ENCODE measurements around the gene DACT3. TPM values are rescaled to one million over a fixed set of nuclear protein-coding genes. Genes with fewer than 3 reads are reported as not detected.

DACT3 gene
- total and polyA plus RNA-seq, 2 of the 4 experiments (the other 2 are of a cell fraction), result 1.6 to 4.9 TPM

DNA sequence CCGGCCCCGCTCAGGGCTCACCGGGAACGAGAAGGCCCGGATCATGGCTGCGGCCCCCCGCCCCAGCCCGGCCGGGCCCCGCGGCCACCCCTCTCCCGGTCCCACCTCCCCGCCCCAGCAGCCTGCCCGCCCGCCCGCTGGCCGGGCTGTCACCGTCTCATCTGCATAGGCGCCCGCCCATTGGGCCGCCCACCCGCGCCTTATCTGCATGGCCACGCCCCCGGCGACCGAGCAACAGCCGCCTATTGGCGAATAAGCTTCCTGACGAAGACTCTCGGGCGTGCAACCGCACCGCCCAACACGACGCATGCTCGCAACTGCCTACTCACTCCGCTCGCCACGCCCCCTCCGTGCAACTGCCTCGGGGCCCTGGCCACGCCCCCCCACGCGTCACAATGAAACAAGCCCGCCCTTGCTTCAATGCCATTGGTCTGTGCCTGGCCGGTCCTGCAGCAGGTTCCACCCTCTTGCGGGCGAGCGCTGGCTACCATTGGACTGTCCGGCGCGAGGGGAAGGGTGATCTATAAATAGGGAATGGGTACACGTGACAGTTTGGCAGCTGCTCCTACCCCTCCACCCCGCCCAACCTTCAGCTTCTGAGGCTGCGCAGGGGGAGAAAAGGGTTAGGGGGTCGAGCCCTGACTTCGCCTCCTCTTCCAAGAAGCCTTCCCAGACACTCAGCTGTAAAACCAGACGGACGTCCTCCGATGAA, at the start of gene DACT3 (continued):
- TF ChIP-seq BHLHE40 (IDR thresholded peaks at IDR 0.05; ENCODE audit: low read depth, low read length) (peak; percentile 91), NFE2L2 (IDR thresholded peaks at IDR 0.05; ENCODE audit: low read depth, low read length) (no peak), RFX5 (IDR thresholded peaks at IDR 0.05; ENCODE audit: low read depth, low read length) (no peak), SMC3 (IDR thresholded peaks at IDR 0.05; ENCODE audit: low read depth, low read length) (no peak), POLR2A (IDR thresholded peaks at IDR 0.05; ENCODE audit: low read depth, low read length) (no peak), RCOR1 (IDR thresholded peaks at IDR 0.05; ENCODE audit: insufficient replicate concordance, low read length) (no peak)
- TF ChIP-seq, protein P1, sequence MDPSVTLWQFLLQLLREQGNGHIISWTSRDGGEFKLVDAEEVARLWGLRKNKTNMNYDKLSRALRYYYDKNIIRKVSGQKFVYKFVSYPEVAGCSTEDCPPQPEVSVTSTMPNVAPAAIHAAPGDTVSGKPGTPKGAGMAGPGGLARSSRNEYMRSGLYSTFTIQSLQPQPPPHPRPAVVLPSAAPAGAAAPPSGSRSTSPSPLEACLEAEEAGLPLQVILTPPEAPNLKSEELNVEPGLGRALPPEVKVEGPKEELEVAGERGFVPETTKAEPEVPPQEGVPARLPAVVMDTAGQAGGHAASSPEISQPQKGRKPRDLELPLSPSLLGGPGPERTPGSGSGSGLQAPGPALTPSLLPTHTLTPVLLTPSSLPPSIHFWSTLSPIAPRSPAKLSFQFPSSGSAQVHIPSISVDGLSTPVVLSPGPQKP (IDR thresholded peaks at IDR 0.05; ENCODE audit: borderline replicate concordance, low read depth, low read length), result no peak
